NCI-H146 treated with DMSO at 0.1 percent for 48 hours (cell line): Measurements from ENCODE around the gene TTC24.
A peak's percentile ranks its signal among the peaks of the same experiment; 100 is the strongest.
"Not testable (repeated sequence)": the region's sequence is repeated elsewhere in the genome, so short reads cannot be mapped to it uniquely, and the experiment has no call there.

Experiments
- DNase-seq: peaks from one replicate; lab custom pipeline; 2025; ENCODE audit not compliant: unreplicated experiment; lab: John Stamatoyannopoulos, UW

TTC24 gene

GRCh38 chr1:156586323-156586722, 6.8 kb downstream of the TTC24 start:
- peak; percentile 69 for DNase-seq

GRCh38 chr1:156586892-156587477, 7.5 kb downstream of the TTC24 start:
- DNase-seq, result no peak

- DNase-seq, result not testable (repeated sequence)
These were observed 8.4 kb downstream of the TTC24 start for GRCh38 chr1:156587927-156588326.

GRCh38 chr1:156589546-156589945, 10.0 kb downstream of the TTC24 start:
- no peak for DNase-seq

GRCh38 chr1:156590326-156591180, 11.0 kb downstream of the TTC24 start:
- no peak for DNase-seq

- DNase-seq, result no peak
These were observed 11.6 kb downstream of the TTC24 start for GRCh38 chr1:156591181-156591431.

GRCh38 chr1:156591432-156592157, 12.1 kb downstream of the TTC24 start, which contains the start of gene NAXE:
Gene NAXE, plus strand, starts transcription at chr1:156591776. Its CDS starts 29 bp downstream, at chr1:156591805.
- peak; percentile 55 for DNase-seq

- no peak for DNase-seq
These were observed 12.8 kb downstream of the TTC24 start for GRCh38 chr1:156592158-156592909.

GRCh38 chr1:156592910-156593660, 13.6 kb downstream of the TTC24 start:
- peak; percentile 36 for DNase-seq

- no peak for DNase-seq
These were observed 14.1 kb downstream of the TTC24 start for GRCh38 chr1:156593661-156593989.

- no peak for DNase-seq
These were observed 14.7 kb downstream of the TTC24 start for GRCh38 chr1:156594190-156594589.

- no peak for DNase-seq
These were observed 15.5 kb downstream of the TTC24 start for GRCh38 chr1:156595016-156595415.

GRCh38 chr1:156596426-156596825, 16.9 kb downstream of the TTC24 start:
- no peak for DNase-seq

- DNase-seq, result no peak
These were observed 18.6 kb downstream of the TTC24 start for GRCh38 chr1:156598125-156598524.

GRCh38 chr1:156598731-156599432, 19.4 kb downstream of the TTC24 start:
- no peak for DNase-seq

- no peak for DNase-seq
These were observed 20.3 kb downstream of the TTC24 start for GRCh38 chr1:156599811-156600210.

GRCh38 chr1:156600733-156601121, 21.2 kb downstream of the TTC24 start:
- DNase-seq, result no peak

- DNase-seq, result peak; percentile 77
These were observed 21.8 kb downstream of the TTC24 start, which contains the start of gene GPATCH4 for GRCh38 chr1:156601122-156601830. Gene GPATCH4, minus strand, starts transcription at chr1:156601479.

GRCh38 chr1:156601892-156602291, 22.4 kb downstream of the TTC24 start:
- no peak for DNase-seq
